Endometrial microvascular endothelial cells (primary cell): ENCODE measurements around the gene PPFIA4. TPM values are rescaled to one million over a fixed set of nuclear protein-coding genes. Genes with fewer than 3 reads are reported as not detected.

Experiments used
- in situ Hi-C: cut with HindIII; loops from 2 replicates; pipeline ENCODE4 v1.10.0; 2017; ENCODE audit warnings: low sequenced_read_pairs, low pct_unique_long_range_greater_than_20kb; ENCODE audit errors: inconsistent ontology term
- total RNA-seq: library from RNA; depleted of rRNA; stranded (reverse); fragments of >200 nt; gene quantifications from one replicate; pipeline ENCODE4 v1.2.3, GENCODE V29; 2015; ENCODE audit errors: inconsistent ontology term

Gene PPFIA4
- total RNA-seq, 1 donor from 2014 or later, result 0.09 TPM

GRCh38 chr1:203089001-203089650, 62.8 kb downstream of the PPFIA4 start:
- in situ Hi-C loops, result no loop called here

DNA sequence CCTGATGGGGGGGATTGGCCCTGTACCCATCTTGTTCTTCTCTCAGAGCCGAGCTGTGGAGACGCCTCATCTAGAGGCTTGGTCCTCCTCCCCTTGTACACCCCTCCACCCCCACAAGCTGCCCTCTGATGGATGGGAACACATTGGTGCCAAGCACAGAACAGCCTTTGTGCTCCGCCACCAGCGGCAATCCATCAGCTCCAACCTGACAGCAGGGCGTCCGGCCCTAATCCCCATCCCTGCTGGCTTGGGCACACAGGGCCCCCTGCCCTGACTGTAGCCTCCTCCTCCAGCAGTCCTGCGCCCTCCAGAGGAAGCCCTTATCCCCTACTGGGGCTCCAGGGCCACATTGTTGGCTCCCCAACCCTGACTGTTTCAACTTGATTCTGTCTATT, 63.4 kb downstream of the PPFIA4 start:
- in situ Hi-C loops, result no loop called here

GRCh38 chr1:203090421-203091198, 64.3 kb downstream of the PPFIA4 start:
- in situ Hi-C loops, result no loop called here

DNA sequence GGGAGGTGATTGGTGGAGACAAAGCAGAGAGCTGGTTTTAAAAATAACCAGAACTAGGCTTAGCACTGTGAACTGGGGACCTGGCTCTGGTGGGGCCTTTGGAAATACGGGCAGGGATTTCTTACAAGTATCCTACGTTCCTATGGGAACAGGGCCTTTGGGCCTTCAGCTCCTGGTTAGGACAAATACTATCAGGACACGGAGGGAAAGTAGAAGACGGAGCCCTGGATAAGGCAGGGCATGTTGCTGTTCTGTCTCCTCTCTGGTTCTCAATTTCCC, 64.8 kb downstream of the PPFIA4 start:
- in situ Hi-C loops, result no loop called here

- in situ Hi-C loops, result no loop called here
These were observed 65.6 kb downstream of the PPFIA4 start for GRCh38 chr1:203091761-203092330.

GRCh38 chr1:203093754-203094410, 67.6 kb downstream of the PPFIA4 start:
- in situ Hi-C loops, result no loop called here

DNA sequence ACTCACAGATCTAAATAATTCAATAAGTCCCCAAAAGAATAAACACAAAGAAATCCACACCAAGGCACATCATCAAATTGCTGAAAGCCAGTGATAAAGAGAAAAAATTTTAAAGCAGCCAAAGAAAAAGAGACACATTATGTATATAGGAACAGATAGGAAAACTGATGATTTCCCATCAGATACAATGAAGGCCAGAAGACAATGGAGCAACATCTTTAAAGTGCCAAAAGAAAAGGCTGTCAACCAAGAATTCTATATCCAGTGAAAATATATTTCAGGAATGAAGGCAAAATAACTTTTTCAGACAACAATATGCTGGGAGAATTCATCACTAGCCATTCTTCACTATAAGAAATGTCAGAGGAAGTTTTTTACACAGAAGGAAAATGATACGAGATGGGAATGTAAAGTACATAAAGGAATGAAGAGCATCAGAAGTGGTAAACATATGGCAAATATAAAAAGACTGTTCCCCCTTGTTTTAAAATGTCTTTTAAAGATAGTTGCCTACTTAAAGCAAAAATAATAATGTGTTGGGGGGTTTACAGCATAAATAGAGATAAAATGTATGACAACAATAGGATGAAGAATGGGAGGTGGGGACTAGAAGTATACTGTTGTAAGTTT, 68.9 kb downstream of the PPFIA4 start:
- in situ Hi-C loops, result no loop called here

DNA sequence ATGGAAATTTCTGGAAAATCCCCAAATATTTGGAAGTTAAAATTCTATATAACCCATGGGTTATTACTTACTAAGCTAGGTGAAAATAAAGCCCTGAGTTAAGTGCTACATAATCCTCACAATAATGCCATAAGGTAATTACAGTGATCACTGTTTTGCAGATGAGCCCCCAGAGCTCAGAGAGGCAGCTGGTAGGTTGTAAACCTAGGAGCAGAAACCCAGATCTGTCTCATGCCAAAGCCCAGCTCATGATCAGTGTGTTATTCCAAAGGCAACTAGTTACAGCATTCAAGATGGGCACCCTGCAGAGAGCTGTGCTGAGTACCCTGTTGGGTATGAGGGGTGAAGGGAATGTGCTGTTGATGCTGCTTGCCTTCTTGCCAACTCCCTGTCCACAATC, 70.3 kb downstream of the PPFIA4 start:
- in situ Hi-C loops, result no loop called here

- in situ Hi-C loops, result no loop called here
These were observed 70.7 kb downstream of the PPFIA4 start for GRCh38 chr1:203097001-203097400.

DNA sequence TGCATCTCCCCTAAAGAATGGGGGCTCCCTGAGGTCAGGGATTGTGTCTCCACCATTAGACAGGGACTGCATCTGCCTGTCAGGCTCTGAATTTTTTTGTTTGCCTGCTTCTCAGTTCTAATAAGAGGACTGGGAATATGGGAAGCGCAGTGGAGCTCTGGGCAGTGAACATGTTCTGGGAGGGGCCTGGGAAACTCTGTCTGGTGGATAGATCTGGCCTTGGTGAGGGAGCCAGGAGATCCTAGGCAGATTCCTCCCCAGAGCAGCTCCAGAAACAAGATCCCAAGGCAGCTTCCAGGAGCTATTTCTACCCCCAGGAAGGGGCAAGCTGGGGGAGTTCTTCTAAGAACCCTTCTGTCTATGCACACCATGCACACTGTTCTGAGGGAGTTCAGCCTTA, 72.2 kb downstream of the PPFIA4 start:
- in situ Hi-C loops, result no loop called here

- in situ Hi-C loops, result no loop called here
These were observed 72.7 kb downstream of the PPFIA4 start for GRCh38 chr1:203098914-203099520.

DNA sequence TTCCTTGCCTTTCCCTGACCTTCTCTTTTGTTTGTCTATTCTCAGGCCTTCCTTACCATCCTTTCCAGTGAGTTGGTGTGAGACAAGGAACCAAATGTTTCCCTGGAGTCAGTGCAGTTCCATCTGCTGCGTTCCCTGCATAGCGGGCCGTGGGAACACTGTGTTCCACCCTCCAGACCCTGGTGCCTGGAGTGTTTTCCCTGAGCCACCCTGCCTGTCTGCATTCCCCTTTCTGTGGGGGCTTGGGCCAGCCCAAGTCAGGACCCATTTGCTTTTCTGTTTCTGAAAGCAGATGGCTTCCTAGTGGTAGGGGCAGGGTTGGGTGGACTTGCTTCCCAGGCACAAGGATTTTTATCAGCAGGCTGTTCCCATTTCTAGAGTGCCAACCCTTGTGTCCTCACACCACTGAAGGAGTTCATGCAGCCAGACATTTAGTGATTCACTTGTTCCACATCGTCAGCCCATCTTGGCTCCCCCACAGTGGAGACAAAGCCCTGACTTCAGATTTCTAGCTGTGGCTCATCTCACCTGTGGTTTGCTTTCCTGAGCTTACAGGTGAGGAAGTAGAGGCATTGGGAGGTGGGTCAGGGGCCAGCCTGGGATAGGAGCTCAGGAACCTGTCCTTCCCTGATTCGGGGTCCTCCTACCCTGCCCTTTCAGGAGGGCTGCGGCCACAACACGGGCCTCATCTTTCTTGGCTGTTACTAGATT, 73.7 kb downstream of the PPFIA4 start:
- in situ Hi-C loops, result no loop called here

DNA sequence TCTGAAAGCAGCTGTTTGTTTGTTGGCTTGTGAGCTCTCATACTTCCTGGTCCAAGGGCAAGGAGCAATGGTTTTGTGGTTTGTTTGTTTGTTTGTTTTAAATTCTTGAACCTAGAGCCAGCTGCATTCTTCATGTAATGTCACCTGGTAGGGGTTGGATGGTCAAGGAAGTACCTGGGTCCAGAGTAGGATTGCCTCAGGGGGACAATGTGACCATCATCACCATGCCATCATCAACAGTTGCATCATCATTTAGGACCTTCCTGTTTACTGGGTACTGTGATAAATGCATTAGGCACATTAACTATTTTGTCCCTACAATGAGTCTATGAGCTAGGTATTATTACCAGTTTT, 74.2 kb downstream of the PPFIA4 start:
- in situ Hi-C loops, result no loop called here

- in situ Hi-C loops, result no loop called here
These were observed 75.7 kb downstream of the PPFIA4 start for GRCh38 chr1:203101813-203102634.

GRCh38 chr1:203103216-203103615, 76.9 kb downstream of the PPFIA4 start:
- in situ Hi-C loops, result no loop called here

GRCh38 chr1:203103829-203104495, 77.7 kb downstream of the PPFIA4 start:
- in situ Hi-C loops, result no loop called here

DNA sequence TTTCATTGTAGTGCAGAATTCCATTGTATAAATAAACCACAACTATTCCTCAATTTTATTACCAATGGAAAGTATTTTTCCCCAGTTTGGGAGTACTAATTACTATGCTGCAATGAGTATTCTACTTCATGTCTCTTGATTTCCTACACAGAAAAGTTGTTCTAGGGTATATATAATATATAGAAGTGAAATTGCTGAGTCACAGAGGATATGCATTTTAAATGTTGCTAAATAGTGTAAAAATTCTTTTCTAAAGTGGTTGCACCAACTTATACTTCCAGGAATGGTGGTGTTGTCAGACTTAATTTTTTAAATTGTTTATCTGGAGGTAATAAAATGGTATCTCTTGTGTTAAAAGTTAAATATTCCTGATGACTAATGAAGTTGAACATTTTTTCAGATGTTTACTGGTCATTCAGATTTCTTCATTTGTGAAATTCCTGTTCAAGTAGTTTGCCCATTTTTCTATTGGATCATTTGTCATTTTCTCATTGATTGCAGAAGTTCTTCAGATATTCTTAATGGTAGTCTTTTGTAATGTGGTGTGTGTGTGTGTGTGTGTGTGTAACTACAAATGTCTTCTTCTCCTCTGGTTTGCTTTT, 78.6 kb downstream of the PPFIA4 start:
- in situ Hi-C loops, result no loop called here
